ENCODE data around the gene CADM3.

- TF ChIP-seq CTCF (IDR thresholded peaks at IDR 0.05) = no peak
- no peak for TF ChIP-seq EZH2 (IDR thresholded peaks at IDR 0.05)
These were observed 6.0 kb downstream of the CADM3 start for GRCh38 chr1:159177272-159177907.

All from neural progenitor cell (in vitro differentiated cells).